ENCODE data around the gene MISP.

GRCh38 chr19:791567-792305, 40.8 kb downstream of the MISP start:
- TF ChIP-seq POLR2A (IDR thresholded peaks at IDR 0.05; ENCODE audit: low read length): no peak
- TF ChIP-seq GATA1 (IDR thresholded peaks at IDR 0.05; ENCODE audit: low read depth, low read length): no peak

Measured in erythroblast (primary cell).